HTR-8/SVneo (cell line): ENCODE measurements around the gene RNF121.

ENCODE experiments used
- DNase-seq: peaks from one replicate; pipeline ENCODE4 v3.0.0; 2011; ENCODE audit warnings: low spot score, mixed read lengths; ENCODE audit not compliant: insufficient read length
- FAIRE-seq: peaks from 2 replicates; lab custom pipeline; 2011; peaks lifted over from hg19 to GRCh38; lab: Jason Lieb, UNC

The RNF121 gene

GRCh38 chr11:71933141-71933933, 4.5 kb downstream of the RNF121 start:
- FAIRE-seq (no peak), DNase-seq (no peak)

- DNase-seq (no peak), FAIRE-seq (no peak)
Observed at GRCh38 chr11:71934213-71934612, 5.4 kb downstream of the RNF121 start.

- DNase-seq (no peak), FAIRE-seq (no peak)
Observed at GRCh38 chr11:71935338-71935925, 6.6 kb downstream of the RNF121 start.

- DNase-seq = no peak
- FAIRE-seq = no peak
Observed at GRCh38 chr11:71936825-71937224, 8.0 kb downstream of the RNF121 start.

- DNase-seq (no peak), FAIRE-seq (no peak)
Observed at GRCh38 chr11:71937826-71938225, 9.0 kb downstream of the RNF121 start.

GRCh38 chr11:71940561-71941219, 11.8 kb downstream of the RNF121 start:
- FAIRE-seq (no peak), DNase-seq (no peak)

- FAIRE-seq (no peak), DNase-seq (no peak)
Observed at GRCh38 chr11:71946144-71946571, 17.3 kb downstream of the RNF121 start.

GRCh38 chr11:71947498-71947897, 18.7 kb downstream of the RNF121 start:
- FAIRE-seq (no peak), DNase-seq (no peak)

GRCh38 chr11:71948314-71949027, 19.6 kb downstream of the RNF121 start:
- DNase-seq (peak; percentile 66), FAIRE-seq (peak; percentile 48)

GRCh38 chr11:71949034-71949433, 20.2 kb downstream of the RNF121 start:
- FAIRE-seq = no peak
- DNase-seq = no peak

GRCh38 chr11:71951741-71952310, 23.0 kb downstream of the RNF121 start:
- DNase-seq (no peak), FAIRE-seq (no peak)

GRCh38 chr11:71955898-71956456, 27.1 kb downstream of the RNF121 start:
- no peak for DNase-seq
- no peak for FAIRE-seq

- peak; percentile 16 for FAIRE-seq
Observed at GRCh38 chr11:71962428-71963038, 33.7 kb downstream of the RNF121 start.

GRCh38 chr11:71963468-71963867, 34.6 kb downstream of the RNF121 start:
- DNase-seq = no peak
- no peak for FAIRE-seq

More at GRCh38 chr11:71962428-71963038, 33.7 kb downstream of the RNF121 start:
- no peak for DNase-seq

GRCh38 chr11:71964641-71965040, 35.8 kb downstream of the RNF121 start:
- FAIRE-seq (no peak), DNase-seq (no peak)

- FAIRE-seq (no peak), DNase-seq (no peak)
Observed at GRCh38 chr11:71971680-71972079, 42.8 kb downstream of the RNF121 start.

- no peak for DNase-seq
- FAIRE-seq = no peak
Observed at GRCh38 chr11:71976551-71976950, 47.7 kb downstream of the RNF121 start.

GRCh38 chr11:71977090-71977489, 48.2 kb downstream of the RNF121 start:
- FAIRE-seq (no peak), DNase-seq (no peak)

GRCh38 chr11:71977743-71978418, 49.0 kb downstream of the RNF121 start:
- DNase-seq (peak; percentile 60), FAIRE-seq (no peak)
